GM12864 (cell line): ENCODE data around the gene MTHFD1.

Experiments used
- DNase-seq: peaks from one replicate; pipeline ENCODE4 v3.0.0-alpha.2; 2011; ENCODE audit warnings: low read depth
- H3K4me3 ChIP-seq: 2 replicates; pipeline ENCODE4 v1.5.1; 2011; ENCODE audit warnings: mild to moderate bottlenecking, low read depth, low read length, control low read depth
- CTCF ChIP-seq: IDR thresholded peaks from 2 replicates; pipeline ENCODE4 v1.5.1; 2011; ENCODE audit warnings: low read depth, mild to moderate bottlenecking, moderate library complexity, low read length, control low read depth, inconsistent platforms; ENCODE audit errors: missing control alignments

MTHFD1 gene

GRCh38 chr14:64474041-64474440, 85.9 kb downstream of the MTHFD1 start:
- TF ChIP-seq CTCF, result no peak
- no peak overlapping the region for H3K4me3 ChIP-seq

DNA sequence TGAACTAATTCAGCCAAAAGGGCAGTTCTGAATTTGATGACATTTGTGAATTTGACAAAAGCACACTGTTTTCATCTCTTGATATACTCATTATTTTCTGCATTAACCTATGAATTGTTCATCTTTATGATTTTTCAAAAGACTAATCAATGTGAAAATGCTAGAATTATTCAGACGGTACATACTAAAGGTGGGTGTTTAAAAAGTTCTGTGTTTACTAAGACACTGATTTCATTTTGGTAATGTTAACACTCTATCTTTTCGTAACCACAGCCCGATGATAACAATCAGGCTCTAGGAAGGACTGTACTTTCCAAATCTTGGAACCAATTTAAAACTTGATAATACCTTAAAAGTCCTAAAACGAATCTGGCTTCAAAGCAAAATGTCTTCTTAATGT, 86.5 kb downstream of the MTHFD1 start:
- no peak overlapping the region for H3K4me3 ChIP-seq
- TF ChIP-seq CTCF, result no peak
- DNase-seq, result no peak

More at GRCh38 chr14:64474041-64474440, 85.9 kb downstream of the MTHFD1 start:
- no peak for DNase-seq

DNA sequence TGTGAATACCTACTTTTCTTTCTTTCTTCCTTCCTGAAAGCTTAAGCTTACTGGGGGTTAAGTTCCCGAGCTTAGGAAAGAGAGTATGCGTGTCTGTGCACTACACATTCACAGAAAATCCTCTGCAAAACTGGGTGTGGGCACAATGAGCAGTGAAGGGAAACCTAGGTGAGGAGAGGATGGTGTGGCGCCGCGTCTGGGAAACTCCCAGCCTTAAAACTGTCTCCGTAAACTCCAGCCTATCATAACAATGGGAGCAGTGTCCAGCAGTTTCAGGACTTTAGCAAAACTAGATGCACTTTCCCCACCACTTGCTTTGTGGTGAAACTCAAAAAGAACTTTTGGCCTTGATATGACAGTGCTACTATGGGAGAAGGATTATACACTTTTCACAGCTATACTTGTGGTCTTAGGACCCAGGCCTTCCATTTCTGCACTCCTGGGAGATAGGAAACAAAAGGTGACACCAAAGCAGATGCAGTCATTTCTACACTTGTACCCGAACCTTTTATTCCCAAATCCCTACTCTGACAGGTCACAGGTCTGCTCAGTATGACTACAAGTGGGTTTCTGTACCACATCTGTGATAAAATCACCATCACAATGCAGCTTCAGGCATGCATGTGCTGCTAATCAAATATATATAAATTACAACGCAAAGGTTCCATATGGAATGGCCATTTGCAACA, 87.6 kb downstream of the MTHFD1 start:
- no peak for TF ChIP-seq CTCF
- H3K4me3 ChIP-seq, result no peak overlapping the region
- DNase-seq, result no peak

DNA sequence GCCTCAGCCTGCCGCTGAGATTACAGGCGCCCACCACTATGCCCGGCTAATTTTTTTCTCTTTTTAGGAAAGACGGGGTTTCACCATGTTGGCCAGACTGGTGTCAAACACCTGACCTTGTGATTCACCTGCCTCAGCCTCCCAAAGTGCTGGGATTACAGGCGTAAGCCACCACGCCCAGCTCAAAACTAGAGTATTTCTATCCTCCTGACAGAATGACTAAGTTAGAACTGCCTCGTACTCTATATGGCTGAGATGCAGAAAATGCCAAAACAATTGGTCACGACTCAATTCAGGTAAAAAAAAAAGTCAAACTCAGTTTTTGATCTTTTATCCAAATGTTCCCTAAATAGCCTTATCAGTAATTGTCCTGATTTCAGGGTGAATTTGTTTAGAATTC, 88.3 kb downstream of the MTHFD1 start:
- no peak for TF ChIP-seq CTCF
- H3K4me3 ChIP-seq, result no peak overlapping the region
- DNase-seq, result no peak

DNA sequence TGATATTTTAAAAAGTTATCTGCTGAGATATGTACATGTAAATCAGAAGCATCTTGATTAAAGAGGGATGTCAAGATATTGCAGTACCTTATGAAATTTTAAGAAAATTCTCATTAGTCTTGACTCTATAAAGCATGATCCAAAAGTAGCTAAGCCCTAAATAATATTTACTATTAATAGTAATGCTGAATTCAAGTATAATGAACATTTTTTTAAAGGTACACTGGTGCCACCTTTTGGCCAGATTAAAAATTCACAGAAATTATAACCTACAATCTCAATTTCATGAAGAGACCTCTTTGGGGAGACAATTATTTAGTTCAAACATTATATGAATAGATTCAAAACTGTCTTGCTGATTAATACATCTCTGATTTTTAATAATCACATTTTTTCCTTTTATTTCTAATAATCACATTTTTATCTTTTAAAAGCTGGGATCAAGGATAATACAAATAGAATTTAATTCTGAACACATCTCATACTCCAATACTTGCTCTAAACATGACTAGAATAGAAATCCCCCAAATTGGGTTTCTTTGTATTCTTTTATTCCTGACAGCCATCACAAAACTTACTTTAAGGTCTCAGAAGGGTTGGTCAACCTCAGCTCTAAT, 90.6 kb downstream of the MTHFD1 start:
- DNase-seq, result no peak
- no peak for TF ChIP-seq CTCF
- H3K4me3 ChIP-seq, result no peak overlapping the region

- DNase-seq, result no peak
- no peak overlapping the region for H3K4me3 ChIP-seq
- no peak for TF ChIP-seq CTCF
Observed at GRCh38 chr14:64488590-64489099, 100.5 kb downstream of the MTHFD1 start.
